Activated T-helper 1 cell treated with Interleukin-2 at 50 U/mL for 16 hours (primary cell): ENCODE measurements around the gene GHITM.
A peak's percentile ranks its signal among the peaks of the same experiment; 100 is the strongest.
"Not testable (repeated sequence)": the region's sequence is repeated elsewhere in the genome, so short reads cannot be mapped to it uniquely, and the experiment has no call there.

Experiments
- DNase-seq: peaks from one replicate; pipeline ENCODE4 v3.0.0-alpha.2; 2020; ENCODE audit warnings: low read depth

Gene GHITM

GRCh38 chr10:84176836-84177474 is 37.6 kb downstream of the GHITM start:
- no peak for DNase-seq

- DNase-seq: peak; percentile 28
Measured at GRCh38 chr10:84177541-84178141, 38.3 kb downstream of the GHITM start.

- DNase-seq: no peak
Measured at GRCh38 chr10:84178160-84178609, 38.9 kb downstream of the GHITM start.

GRCh38 chr10:84179059-84179710 is 39.9 kb downstream of the GHITM start:
- no peak for DNase-seq

- DNase-seq: not testable (repeated sequence)
Measured at GRCh38 chr10:84180386-84180785, 41.1 kb downstream of the GHITM start.

GRCh38 chr10:84181631-84182030 is 42.3 kb downstream of the GHITM start:
- no peak for DNase-seq

GRCh38 chr10:84184517-84184916 is 45.2 kb downstream of the GHITM start:
- no peak for DNase-seq

GRCh38 chr10:84185526-84186175 is 46.3 kb downstream of the GHITM start:
- DNase-seq: no peak

GRCh38 chr10:84188815-84189214 is 49.5 kb downstream of the GHITM start:
- DNase-seq: no peak

- no peak for DNase-seq
Measured at GRCh38 chr10:84190621-84191020, 51.3 kb downstream of the GHITM start.

- no peak for DNase-seq
Measured at GRCh38 chr10:84191106-84191505, 51.8 kb downstream of the GHITM start.

GRCh38 chr10:84193327-84193726 is 54.0 kb downstream of the GHITM start:
- DNase-seq: no peak

- DNase-seq: no peak
Measured at GRCh38 chr10:84193846-84194423, 54.6 kb downstream of the GHITM start.

GRCh38 chr10:84194424-84195043 is 55.2 kb downstream of the GHITM start, which contains the start of gene CDHR1:
TSS of gene CDHR1 (plus strand) at chr10:84194537. CDS start at chr10:84194761, 224 bp downstream.
- no peak for DNase-seq

- no peak for DNase-seq
Measured at GRCh38 chr10:84195044-84195830, 55.9 kb downstream of the GHITM start.

GRCh38 chr10:84196083-84196482 is 56.8 kb downstream of the GHITM start:
- no peak for DNase-seq

- DNase-seq: no peak
Measured at GRCh38 chr10:84196941-84197340, 57.6 kb downstream of the GHITM start.

- DNase-seq: no peak
Measured at GRCh38 chr10:84197643-84198042, 58.3 kb downstream of the GHITM start.

- no peak for DNase-seq
Measured at GRCh38 chr10:84198206-84198915, 59.1 kb downstream of the GHITM start.

- DNase-seq: no peak
Measured at GRCh38 chr10:84200537-84201243, 61.4 kb downstream of the GHITM start.
